ENCODE measurements around the gene CDH3. TPM values are rescaled to one million over a fixed set of nuclear protein-coding genes. Genes with fewer than 3 reads are reported as not detected.

Gene CDH3
- total and polyA plus RNA-seq, 2 of the 13 experiments (the other 11 are each of a cell fraction or from before 2014, with no cell fraction given), result 0.11 TPM; not detected in 1

GRCh38 chr16:68749432-68749831, 104.3 kb downstream of the CDH3 start (continued):
- TF ChIP-seq SNAPC4 (CRISPR knock-in tag; IDR thresholded peaks at IDR 0.05) (no peak), ZNF44 (CRISPR knock-in tag; IDR thresholded peaks at IDR 0.05) (0 out of 2 replicates have a peak, but pooled peaks have one; percentile 62), GZF1 (CRISPR knock-in tag; IDR thresholded peaks at IDR 0.05) (no peak), NR2F6 (IDR thresholded peaks at IDR 0.05) (peak; percentile 77), NR2F6 (CRISPR knock-in tag; IDR thresholded peaks at IDR 0.05) (peak; percentile 80), CEBPB (IDR thresholded peaks at IDR 0.05; ENCODE audit: borderline replicate concordance, low read depth, low read length) (no peak), ATRX (CRISPR knock-in tag; IDR thresholded peaks at IDR 0.05; ENCODE audit: borderline replicate concordance) (no peak), HNRNPK (IDR thresholded peaks at IDR 0.05; ENCODE audit: low read depth, low read length, poor library complexity, severe bottlenecking) (no peak), PAWR (CRISPR knock-in tag; IDR thresholded peaks at IDR 0.05; ENCODE audit: borderline replicate concordance) (no peak), ZNF770 (CRISPR knock-in tag; IDR thresholded peaks at IDR 0.05) (peak; percentile 48; the same call in 1 of the 2 replicates), SKI (IDR thresholded peaks at IDR 0.05; ENCODE audit: partially characterized antibody) (peak; percentile 18), CBFB (CRISPR knock-in tag; IDR thresholded peaks at IDR 0.05) (peak; percentile 65; the same call in 1 of the 2 replicates), ZMAT5 (CRISPR knock-in tag; IDR thresholded peaks at IDR 0.05; ENCODE audit: borderline replicate concordance, low read depth) (no peak), TOE1 (CRISPR knock-in tag; IDR thresholded peaks at IDR 0.05) (no peak), ZNF691 (CRISPR knock-in tag; IDR thresholded peaks at IDR 0.05; ENCODE audit: borderline replicate concordance, low read depth) (no peak), SRSF9 (IDR thresholded peaks at IDR 0.05; ENCODE audit: borderline replicate concordance, insufficient read depth, low read depth, low read length, poor library complexity, severe bottlenecking) (no peak), ZNF24 (IDR thresholded peaks at IDR 0.05) (no peak), POLR2A (IDR thresholded peaks at IDR 0.05; ENCODE audit: insufficient read depth in 1 of 2, low read depth in 2 of 2, low read length in 2 of 2) (no peak), KMT2B (CRISPR knock-in tag; IDR thresholded peaks at IDR 0.05) (0 out of 2 replicates have a peak, but pooled peaks have one; percentile 22), RNF2 (conservative IDR thresholded peaks at IDR 0.05; ENCODE audit: low read depth) (no peak), DZIP1 (CRISPR knock-in tag; IDR thresholded peaks at IDR 0.05) (no peak)
